A549 treated with DMSO at 1 μM for 4 hours (cell line): ENCODE results near the gene PDRG1. TPM values are rescaled to one million over a fixed set of nuclear protein-coding genes. Genes with fewer than 3 reads are reported as not detected.

Experiments used
- total RNA-seq: library from RNA; stranded (reverse); fragments of 200-300 nt; extraction: Qiagen RNA extraction; gene quantifications from 5 replicates; pipeline ENCODE4 v1.2.3, GENCODE V29; 2022; ENCODE audit warnings: low read depth

Gene PDRG1
- total RNA-seq: 32.1 to 38.7 TPM (median 36.1 TPM) in 5 replicates

GRCh38 chr20:31951530-31952453, at the start of gene PDRG1:
Gene PDRG1 (minus strand): TSS chr20:31952046. CDS start chr20:31951961, 85 bp downstream.

DNA sequence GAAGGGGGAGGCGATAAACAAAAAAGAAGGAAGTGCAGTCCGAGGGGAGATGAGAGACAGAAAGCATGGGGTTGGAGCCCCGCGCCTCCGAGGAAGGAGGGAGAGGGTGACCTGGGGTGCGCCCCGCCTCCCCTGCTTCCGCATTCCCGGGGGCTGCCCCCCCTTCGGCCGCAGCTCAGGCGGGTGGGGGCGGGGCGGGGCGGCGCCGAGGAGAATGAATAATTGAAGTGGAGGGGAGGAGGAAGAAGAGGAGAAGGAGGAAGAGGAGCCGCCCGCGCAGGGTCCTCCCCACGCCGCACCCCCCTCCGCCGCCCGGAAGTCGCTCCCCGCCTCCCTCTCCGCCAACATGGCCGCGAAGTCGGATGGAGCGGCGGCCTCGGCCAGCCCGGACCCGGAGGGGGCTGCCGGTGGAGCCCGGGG, 16.0 kb upstream of the PDRG1 start, which contains the start of gene XKR7:
TSS of gene XKR7 (plus strand) at position 322 of the 420 bp plus-strand sequence. CDS start at position 347, 25 bp downstream.

Other genes with a start within 250 kb of the PDRG1 start
- gene BCL2L1, start 229.2 kb downstream of the PDRG1 start, total RNA-seq: 140 to 174 TPM (median 151 TPM) in 5 replicates
- gene TPX2, start 212.8 kb downstream of the PDRG1 start, total RNA-seq: 98.8 to 113 TPM (median 111 TPM) in 5 replicates
- gene MYLK2, start 132.7 kb downstream of the PDRG1 start, total RNA-seq: 0.44 to 0.88 TPM (median 0.60 TPM) in 5 replicates
- gene FOXS1, start 106.4 kb downstream of the PDRG1 start, total RNA-seq: 0.55 to 1.6 TPM (median 1.1 TPM) in 5 replicates
- 0.61 to 1.5 TPM (median 0.91 TPM) in 5 replicates for gene DUSP15, start 81.5 kb downstream of the PDRG1 start, total RNA-seq
- gene TTLL9, start 81.4 kb downstream of the PDRG1 start, total RNA-seq: 0.07 to 0.11 TPM (median 0.09 TPM) in 3 of 5 replicates, not detected in the others
- gene XKR7, start 16.1 kb upstream of the PDRG1 start, total RNA-seq: 0.01 to 0.04 TPM (median 0.02 TPM) in 5 replicates
- 0.28 to 0.78 TPM (median 0.62 TPM) in 5 replicates for gene CCM2L, start 58.4 kb upstream of the PDRG1 start, total RNA-seq
- gene HCK, start 100.2 kb upstream of the PDRG1 start, total RNA-seq: 0.03 to 0.11 TPM (median 0.09 TPM) in 3 of 5 replicates, not detected in the others
- gene TM9SF4, start 157.7 kb upstream of the PDRG1 start, total RNA-seq: 38.0 to 42.1 TPM (median 40.2 TPM) in 5 replicates